HCT116 (cell line): ENCODE results near the gene GTPBP1. TPM values are rescaled to one million over a fixed set of nuclear protein-coding genes. Genes with fewer than 3 reads are reported as not detected.

ENCODE experiments used
- ATAC-seq: fragments of 200-7000 bp; cut with Tn5 transposase; 2 replicates; pipeline ENCODE4 v1.9.1; 2020; ENCODE audit warnings: mild to moderate bottlenecking, moderate library complexity
- BruUV-seq: library from RNA; stranded (reverse); fragments of 400-500 nt; replicated peaks from 2 replicates; lab custom pipeline; 2021; lab: Mats Ljungman, UMichigan
- CTCF ChIA-PET: fragments of 300-600 bp; sonication (Branson Sonifier 250); formaldehyde crosslinking; loops from one replicate; lab custom pipeline; 2021; ENCODE audit warnings: antibody characterized with exemption; lab: Charles Lee
- POLR2A ChIA-PET: fragments of 300-600, 350-600 bp; sonication (Branson Sonifier 250); formaldehyde crosslinking; loops from one replicate; lab custom pipeline; 2021; ENCODE audit warnings: antibody characterized with exemption; lab: Charles Lee
- RAD21 ChIA-PET, 2 experiments: fragments of 300-600 bp; sonication (Branson Sonifier 250); formaldehyde crosslinking; loops; one replicate each; lab custom pipeline; 2023; ENCODE audit warnings: low total read pairs in 2 of 2; ENCODE audit not compliant: uncharacterized antibody in 2 of 2, unreplicated experiment in 2 of 2, low non-redundant PET in 1 of 2; lab: Charles Lee
- DNase-seq: peaks from one replicate; pipeline ENCODE4 v3.0.0-alpha.2; 2010; ENCODE audit warnings: low read depth, low spot score
- H2AFZ ChIP-seq: fragments of 200-600 bp; shearing (Covaris generic), sonication (generic); 2 replicates; pipeline ENCODE4 v1.6.1; 2017; ENCODE audit warnings: low read depth, mixed run types, mixed read lengths, antibody characterized with exemption, low read length; ENCODE audit not compliant: poor library complexity, severe bottlenecking
- H3K27ac ChIP-seq: 2 replicates; pipeline ENCODE4 v1.5.1; 2012; ENCODE audit warnings: low read depth, low read length
- H3K27me3 ChIP-seq: fragments of 200-600 bp; sonication (generic); 2 replicates; pipeline ENCODE4 v1.6.1; 2016; ENCODE audit warnings: mixed run types, low read length, mixed read lengths; ENCODE audit not compliant: insufficient read depth
- H3K36me3 ChIP-seq, 2 experiments: fragments of 200-500 bp in 1 of 2; fragments of 200-600 bp in 1 of 2; sonication (Bioruptor generic) in 1 of 2; sonication (generic) in 1 of 2; 2 replicates each; pipeline versions ENCODE4 v1.5.1 to v1.6.1; 2014 to 2016; ENCODE audit warnings: low read length in 2 of 2, inconsistent platforms in 1 of 2, mixed read lengths in 1 of 2, mixed run types in 1 of 2; ENCODE audit not compliant: insufficient read depth in 2 of 2, control insufficient read depth in 1 of 2
- H3K4me1 ChIP-seq, 2 experiments: fragments of 200-600 bp in 1 of 2; sonication (generic) in 1 of 2; 2 replicates each; pipeline versions ENCODE4 v1.5.1 to v1.6.1; 2012 to 2017; ENCODE audit warnings: low read length in 2 of 2, inconsistent platforms in 1 of 2, mild to moderate bottlenecking in 1 of 2, mixed read lengths in 1 of 2, mixed run types in 1 of 2, moderate library complexity in 1 of 2; ENCODE audit not compliant: insufficient read depth in 2 of 2, control insufficient read depth in 1 of 2
- H3K4me2 ChIP-seq: fragments of 200-600 bp; sonication (generic); 2 replicates; pipeline ENCODE4 v1.6.1; 2017; ENCODE audit warnings: mixed run types, low read length, mixed read lengths
- H3K4me3 ChIP-seq, 2 experiments: fragments of 200-600 bp in 1 of 2; sonication (generic) in 1 of 2; replicated peaks in 1 of 2; 2 replicates each; pipeline ENCODE4 v1.5.1; 2011 to 2016; ENCODE audit warnings: low read length in 2 of 2, control low read depth in 1 of 2, low read depth in 1 of 2, mild to moderate bottlenecking in 1 of 2, mixed read lengths in 1 of 2, mixed run types in 1 of 2
- H3K79me2 ChIP-seq: fragments of 200-600 bp; sonication (generic); 2 replicates; pipeline ENCODE4 v1.6.1; 2017; ENCODE audit warnings: mild to moderate bottlenecking, mixed run types, low read length, moderate library complexity, mixed read lengths; ENCODE audit not compliant: insufficient read depth
- H3K9ac ChIP-seq: fragments of 200-600 bp; sonication (generic); 2 replicates; pipeline ENCODE4 v1.6.1; 2016; ENCODE audit warnings: low read length, mixed read lengths
- H3K9me2 ChIP-seq: fragments of 200-600 bp; sonication (generic), shearing (Covaris generic); 2 replicates; pipeline ENCODE4 v1.6.1; 2017; ENCODE audit warnings: mixed run types, mild to moderate bottlenecking, moderate library complexity; ENCODE audit not compliant: insufficient read depth
- H3K9me3 ChIP-seq, 2 experiments: fragments of 200-500 bp in 1 of 2; fragments of 200-600 bp in 1 of 2; sonication (Bioruptor generic) in 1 of 2; sonication (generic) in 1 of 2; 2 replicates each; pipeline ENCODE4 v1.6.1; 2014 to 2017; ENCODE audit warnings: low read length in 2 of 2, mixed read lengths in 2 of 2, inconsistent platforms in 1 of 2, low read depth in 1 of 2, mild to moderate bottlenecking in 1 of 2, mixed run types in 1 of 2, moderate library complexity in 1 of 2; ENCODE audit not compliant: control insufficient read depth in 1 of 2, insufficient read depth in 1 of 2
- H4K20me1 ChIP-seq: fragments of 200-600 bp; sonication (generic), shearing (Covaris generic); 2 replicates; pipeline ENCODE4 v1.6.1; 2017; ENCODE audit warnings: mixed run types, mild to moderate bottlenecking, moderate library complexity; ENCODE audit not compliant: insufficient read depth
- CEBPB ChIP-seq: IDR thresholded peaks from 2 replicates; pipeline ENCODE4 v1.6.1; 2012; ENCODE audit warnings: low read depth
- JUND ChIP-seq: IDR thresholded peaks from 2 replicates; pipeline ENCODE4 v1.6.1; 2012
- intact Hi-C: fragments of 100-400 bp; cut with micrococcal nuclease; formaldehyde crosslinking; loops from 2 replicates; pipeline ENCODE4 v1.10.0; 2022
- total RNA-seq: library from RNA; stranded (reverse); gene quantifications from one replicate; pipeline ENCODE4 v1.2.1, GENCODE V29; 2021; ENCODE audit not compliant: unreplicated experiment
- TF ChIP-seq, protein P1 (sequence below): IDR thresholded peaks from 2 replicates; pipeline ENCODE4 v1.6.1; 2011; ENCODE audit warnings: mild to moderate bottlenecking, low read length, moderate library complexity; ENCODE audit not compliant: insufficient replicate concordance; ENCODE audit errors: extremely low read depth
- TF ChIP-seq, protein P2 (sequence below), 3 experiments: fragments of 200-600 bp in 1 of 3; sonication (generic) in 1 of 3; IDR thresholded peaks in 2 of 3; conservative IDR thresholded peaks in 1 of 3; 2 replicates each; pipeline ENCODE4 v1.5.1; 2012 to 2017; ENCODE audit warnings: low read depth in 2 of 3, low read length in 2 of 3, antibody characterized with exemption in 1 of 3, borderline replicate concordance in 1 of 3, control low read depth in 1 of 3, mild to moderate bottlenecking in 1 of 3, mixed read lengths in 1 of 3, mixed run types in 1 of 3, moderate library complexity in 1 of 3; ENCODE audit not compliant: insufficient read depth in 1 of 3

GTPBP1 gene
- total RNA-seq, 1 experiment from 2014 or later, result 48.2 TPM

DNA sequence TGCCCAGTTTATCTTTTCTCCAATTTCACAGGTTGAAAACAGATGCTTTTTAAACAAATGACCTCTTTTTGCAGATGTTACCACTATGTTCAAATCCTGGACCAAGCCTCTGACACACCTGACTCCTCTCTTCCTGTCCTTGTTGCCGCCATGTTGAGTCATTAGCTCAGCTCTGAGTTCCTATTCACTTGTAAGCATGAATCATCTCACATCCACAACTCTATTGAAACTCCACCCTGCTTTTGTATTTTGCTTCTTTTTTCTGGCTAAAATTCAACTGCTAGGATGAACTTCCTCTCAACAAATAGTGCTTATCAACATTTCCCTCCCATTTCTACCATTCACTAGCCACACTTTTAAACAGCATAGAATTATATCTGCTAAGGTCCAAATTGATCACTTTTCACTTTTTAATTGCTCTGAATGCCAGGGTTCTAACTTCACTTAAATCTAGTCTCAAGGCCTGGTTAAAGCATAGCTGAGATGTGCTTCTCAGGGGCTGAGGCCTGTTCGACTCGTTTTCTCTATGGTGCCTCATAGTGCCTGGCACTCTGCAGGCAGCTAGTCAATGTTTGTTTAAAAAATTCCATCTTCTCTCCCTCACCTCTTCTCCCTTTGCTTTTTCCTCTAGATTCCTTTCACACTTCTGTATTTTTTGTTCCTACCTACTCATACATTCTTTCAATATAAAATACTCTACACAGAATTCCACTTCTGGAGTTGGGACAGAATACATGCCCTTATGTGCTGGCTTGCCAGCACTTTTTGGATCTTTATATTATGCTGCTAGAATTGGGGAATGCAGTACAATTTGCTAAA lies 8.9 kb upstream of the GTPBP1 start (continued):
- TF ChIP-seq, protein P1, sequence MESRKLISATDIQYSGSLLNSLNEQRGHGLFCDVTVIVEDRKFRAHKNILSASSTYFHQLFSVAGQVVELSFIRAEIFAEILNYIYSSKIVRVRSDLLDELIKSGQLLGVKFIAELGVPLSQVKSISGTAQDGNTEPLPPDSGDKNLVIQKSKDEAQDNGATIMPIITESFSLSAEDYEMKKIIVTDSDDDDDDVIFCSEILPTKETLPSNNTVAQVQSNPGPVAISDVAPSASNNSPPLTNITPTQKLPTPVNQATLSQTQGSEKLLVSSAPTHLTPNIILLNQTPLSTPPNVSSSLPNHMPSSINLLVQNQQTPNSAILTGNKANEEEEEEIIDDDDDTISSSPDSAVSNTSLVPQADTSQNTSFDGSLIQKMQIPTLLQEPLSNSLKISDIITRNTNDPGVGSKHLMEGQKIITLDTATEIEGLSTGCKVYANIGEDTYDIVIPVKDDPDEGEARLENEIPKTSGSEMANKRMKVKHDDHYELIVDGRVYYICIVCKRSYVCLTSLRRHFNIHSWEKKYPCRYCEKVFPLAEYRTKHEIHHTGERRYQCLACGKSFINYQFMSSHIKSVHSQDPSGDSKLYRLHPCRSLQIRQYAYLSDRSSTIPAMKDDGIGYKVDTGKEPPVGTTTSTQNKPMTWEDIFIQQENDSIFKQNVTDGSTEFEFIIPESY, result no peak
- TF ChIP-seq, all 23 proteins: peak for 6

DNA sequence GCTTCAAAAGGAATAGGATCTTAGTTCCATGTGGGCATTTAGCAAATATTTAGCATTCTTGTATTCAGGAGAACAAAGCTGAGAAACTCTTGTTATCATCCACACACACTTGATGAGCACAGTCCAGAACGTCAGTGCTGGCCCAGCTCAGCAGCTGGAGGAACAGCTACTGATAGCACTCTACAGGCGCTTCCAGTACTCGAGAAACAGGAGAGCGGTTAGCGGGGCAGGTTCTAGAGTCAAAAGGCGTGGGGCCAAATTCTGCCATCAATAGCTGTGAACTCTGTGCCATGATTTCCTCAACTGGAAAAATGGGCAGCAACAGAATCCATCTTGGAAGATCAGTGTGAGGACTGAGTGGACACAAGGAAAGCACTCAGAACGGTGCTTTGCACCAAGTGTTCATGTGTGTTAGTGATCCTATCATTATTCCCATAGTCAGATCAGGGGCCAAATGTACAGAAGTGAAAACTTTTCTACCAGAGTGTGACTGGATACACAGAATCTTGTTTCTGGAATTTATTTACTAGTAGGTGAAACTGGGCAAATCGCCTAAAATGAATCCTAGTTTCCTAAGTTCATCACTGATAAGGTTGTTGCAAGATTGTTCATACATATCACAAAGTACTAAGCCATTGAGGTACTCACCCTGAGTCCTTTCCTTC lies 8.2 kb upstream of the GTPBP1 start:
- Histone ChIP-seq H3K9me2 (no peaks in the 10 kb centered on the region), H3K9ac (peak overlapping the region; percentile 50), H3K27me3 (no peaks in the 10 kb centered on the region), H3K79me2 (peaks cover 79% of the 10 kb centered on the region), H3K4me1 (peaks cover 33 to 63% of the 10 kb centered on the region in 2 experiments), H3K36me3 (peaks cover 2 to 18% of the 10 kb centered on the region in 2 experiments; a peak in 2 of 4 replicates), H3K27ac (peak overlapping the region; percentile 66)
- POLR2A ChIA-PET, result interaction anchor here (1.2 to 4.0 kb wide), 4 partner anchors 8 to 14 kb away, joined by 3 to 26 read pairs (median 8); partner anchors contain the start of genes GTPBP1 and TOMM22
- intact Hi-C loops, result no loop called here
- BruUV-seq, result no TSS peak
- CTCF ChIA-PET, result interaction anchor here (1.2 to 1.6 kb wide), 4 partner anchors 16 to 645 kb away, joined by 3 to 10 read pairs (median 4); partner anchors contain the start of gene TOMM22
- TF ChIP-seq CEBPB (no peak), JUND (no peak)
- TF ChIP-seq, protein P1, result no peak
- TF ChIP-seq, protein P2, sequence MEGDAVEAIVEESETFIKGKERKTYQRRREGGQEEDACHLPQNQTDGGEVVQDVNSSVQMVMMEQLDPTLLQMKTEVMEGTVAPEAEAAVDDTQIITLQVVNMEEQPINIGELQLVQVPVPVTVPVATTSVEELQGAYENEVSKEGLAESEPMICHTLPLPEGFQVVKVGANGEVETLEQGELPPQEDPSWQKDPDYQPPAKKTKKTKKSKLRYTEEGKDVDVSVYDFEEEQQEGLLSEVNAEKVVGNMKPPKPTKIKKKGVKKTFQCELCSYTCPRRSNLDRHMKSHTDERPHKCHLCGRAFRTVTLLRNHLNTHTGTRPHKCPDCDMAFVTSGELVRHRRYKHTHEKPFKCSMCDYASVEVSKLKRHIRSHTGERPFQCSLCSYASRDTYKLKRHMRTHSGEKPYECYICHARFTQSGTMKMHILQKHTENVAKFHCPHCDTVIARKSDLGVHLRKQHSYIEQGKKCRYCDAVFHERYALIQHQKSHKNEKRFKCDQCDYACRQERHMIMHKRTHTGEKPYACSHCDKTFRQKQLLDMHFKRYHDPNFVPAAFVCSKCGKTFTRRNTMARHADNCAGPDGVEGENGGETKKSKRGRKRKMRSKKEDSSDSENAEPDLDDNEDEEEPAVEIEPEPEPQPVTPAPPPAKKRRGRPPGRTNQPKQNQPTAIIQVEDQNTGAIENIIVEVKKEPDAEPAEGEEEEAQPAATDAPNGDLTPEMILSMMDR (IDR thresholded peaks at IDR 0.05 in 2 of 3, conservative IDR thresholded peaks at IDR 0.05 in 1 of 3; ENCODE audit: borderline replicate concordance in 1 of 3, insufficient read depth in 1 of 3, low read depth in 2 of 3, low read length in 2 of 3), result no peak
- TF ChIP-seq, all 23 proteins: peak for 0
- RAD21 ChIA-PET, result no interaction called here
- peak overlapping the region; percentile 95 for H3K4me2 ChIP-seq
- H2AFZ ChIP-seq, result no peak overlapping the region
- ATAC-seq, result no peak
- no peaks in the 10 kb centered on the region for H4K20me1 ChIP-seq
- DNase-seq, result no peak
- peak overlapping the region in 1 of 2 experiments; percentile 26; a peak in 2 of 4 replicates for H3K4me3 ChIP-seq
- H3K9me3 ChIP-seq, result no peaks in the 10 kb centered on the region
